K562 (cell line): ENCODE results near the gene VPS9D1. TPM values are rescaled to one million over a fixed set of nuclear protein-coding genes. Genes with fewer than 3 reads are reported as not detected.

ENCODE experiments used
- ATAC-seq: fragments of 200-7000 bp; cut with Tn5 transposase; 3 replicates; pipeline ENCODE4 v1.9.1; 2020; ENCODE audit warnings: moderate library complexity
- BruUV-seq: library from RNA; stranded (reverse); fragments of 400-500 nt; replicated peaks from 2 replicates; lab custom pipeline; 2021; lab: Mats Ljungman, UMichigan
- CTCF ChIA-PET: fragments of 300-600 bp; formaldehyde crosslinking; extraction: SDS; loops from one replicate; lab custom pipeline; 2021; ENCODE audit warnings: low intra/inter-chr PET ratio; lab: Yijun Ruan, JAX
- POLR2A ChIA-PET: fragments of 300-600, 350-650 bp; sonication (Branson Sonifier 250); formaldehyde crosslinking; extraction: SDS; loops from one replicate; lab custom pipeline; 2021; ENCODE audit warnings: antibody characterized with exemption, inconsistent platforms; lab: Yijun Ruan, JAX
- DNase-seq, 4 experiments: peaks; one replicate each; pipeline versions ENCODE4 v3.0.0 to v3.0.0-alpha.2; 2011 to 2018; ENCODE audit warnings: low spot score in 3 of 4, mixed read lengths in 3 of 4; ENCODE audit errors: extremely low read depth in 1 of 4
- FAIRE-seq: peaks from 2 replicates; lab custom pipeline; 2011; peaks lifted over from hg19 to GRCh38; lab: Jason Lieb, UNC
- H2AFZ ChIP-seq: 2 replicates; pipeline ENCODE4 v1.6.0; 2011; ENCODE audit warnings: low read depth, low read length, control low read depth, inconsistent platforms
- H3K27ac ChIP-seq: fragments of 200-600 bp; 3 replicates; pipeline ENCODE4 v1.8.0; 2011; ENCODE audit warnings: low read depth, mild to moderate bottlenecking, control low read depth, inconsistent platforms, low read length, moderate library complexity, mixed read lengths; ENCODE audit errors: extremely low read depth
- H3K27me3 ChIP-seq, 2 experiments: fragments of 300-600 bp in 1 of 2; 2 replicates in 1 of 2; 3 replicates in 1 of 2; pipeline versions ENCODE4 v1.6.0 to v1.8.0; 2011; ENCODE audit warnings: inconsistent platforms in 2 of 2, low read length in 2 of 2, mild to moderate bottlenecking in 1 of 2, mixed read lengths in 1 of 2, moderate library complexity in 1 of 2; ENCODE audit not compliant: control insufficient read depth in 2 of 2, insufficient read depth in 2 of 2
- H3K36me3 ChIP-seq: fragments of 300-600 bp; 3 replicates; pipeline ENCODE4 v1.8.0; 2011; ENCODE audit warnings: mild to moderate bottlenecking, low read length, inconsistent platforms; ENCODE audit not compliant: control insufficient read depth, insufficient read depth
- H3K4me1 ChIP-seq, 2 experiments: fragments of 200-600 bp in 1 of 2; replicated peaks in 1 of 2; 2 replicates in 1 of 2; 3 replicates in 1 of 2; pipeline versions ENCODE4 v1.5.1 to v1.8.0; 2011; ENCODE audit warnings: inconsistent platforms in 2 of 2, low read length in 2 of 2, mild to moderate bottlenecking in 1 of 2, mixed read lengths in 1 of 2, moderate library complexity in 1 of 2; ENCODE audit not compliant: control insufficient read depth in 2 of 2, insufficient read depth in 2 of 2
- H3K4me2 ChIP-seq: 2 replicates; pipeline ENCODE4 v1.6.1; 2011; ENCODE audit warnings: low read length, control low read depth, inconsistent platforms, mixed read lengths; ENCODE audit not compliant: insufficient read depth
- H3K4me3 ChIP-seq: fragments of 200-600 bp; sonication (generic), shearing (Covaris generic); 2 replicates; pipeline ENCODE4 v1.5.1; 2016; ENCODE audit warnings: control low read depth, inconsistent platforms
- H3K79me2 ChIP-seq: fragments of 200-600 bp; 3 replicates; pipeline ENCODE4 v1.8.0; 2011; ENCODE audit warnings: low read length, inconsistent platforms; ENCODE audit not compliant: control insufficient read depth, insufficient read depth
- H3K9ac ChIP-seq, 2 experiments: 2 replicates each; pipeline versions ENCODE4 v1.6.0 to v1.6.1; 2011; ENCODE audit warnings: low read depth in 2 of 2, low read length in 2 of 2, control low read depth in 1 of 2, inconsistent platforms in 1 of 2, mild to moderate bottlenecking in 1 of 2, mixed read lengths in 1 of 2; ENCODE audit not compliant: insufficient read depth in 1 of 2
- H3K9me1 ChIP-seq: one replicate; pipeline ENCODE4 v1.6.0; 2011; ENCODE audit warnings: inconsistent platforms, mild to moderate bottlenecking, low read length, moderate library complexity; ENCODE audit not compliant: control insufficient read depth, insufficient read depth
- H3K9me3 ChIP-seq: replicated peaks from 2 replicates; pipeline ENCODE4 v1.5.1; 2011; ENCODE audit warnings: low read depth, low read length, inconsistent platforms; ENCODE audit not compliant: control insufficient read depth, insufficient read depth
- H4K20me1 ChIP-seq: replicated peaks from 2 replicates; pipeline ENCODE4 v1.6.1; 2011; ENCODE audit warnings: low read length, inconsistent platforms, mixed read lengths; ENCODE audit not compliant: control insufficient read depth, insufficient read depth
- ARHGAP35 ChIP-seq: fragments of 450-650 bp; IDR thresholded peaks from 2 replicates; pipeline ENCODE4 v1.6.1; 2018; ENCODE audit not compliant: partially characterized antibody
- BCOR ChIP-seq: fragments of 450-650 bp; IDR thresholded peaks from 2 replicates; pipeline ENCODE4 v1.6.1; 2016
- CBX1 ChIP-seq: sonication (generic); IDR thresholded peaks from 2 replicates; pipeline ENCODE4 v1.6.1; 2016; ENCODE audit warnings: antibody characterized with exemption, low read depth, mild to moderate bottlenecking
- DDX20 ChIP-seq: fragments of 450-650 bp; IDR thresholded peaks from 2 replicates; pipeline ENCODE4 v1.6.1; 2016; ENCODE audit warnings: missing genetic modification characterization, low read depth, mild to moderate bottlenecking, missing compliant biosample characterization, moderate library complexity
- KAT8 ChIP-seq: fragments of 450-650 bp; IDR thresholded peaks from 2 replicates; pipeline ENCODE4 v1.6.1; 2016; ENCODE audit warnings: low read depth, mild to moderate bottlenecking
- KLF13 ChIP-seq: fragments of 450-650 bp; IDR thresholded peaks from 2 replicates; pipeline ENCODE4 v1.6.1; 2016; ENCODE audit warnings: missing genetic modification characterization, low read depth, mild to moderate bottlenecking, missing compliant biosample characterization, moderate library complexity, borderline replicate concordance
- MYNN ChIP-seq, 2 experiments: sonication (generic); formaldehyde crosslinking in 1 of 2; IDR thresholded peaks; 2 replicates each; pipeline versions ENCODE4 v1.5.0 to v1.6.1; 2016 to 2020; ENCODE audit warnings: antibody characterized with exemption in 1 of 2, missing genetic modification reagents in 1 of 2
- NCOA1 ChIP-seq: fragments of 450-650 bp; IDR thresholded peaks from 2 replicates; pipeline ENCODE4 v1.6.1; 2016; ENCODE audit warnings: low read depth
- POLR2A ChIP-seq: fragments of 450-650 bp; conservative IDR thresholded peaks from 2 replicates; pipeline ENCODE4 v1.6.1; 2016
- POLR2AphosphoS5 ChIP-seq: IDR thresholded peaks from 2 replicates; pipeline ENCODE4 v1.6.1; 2011; ENCODE audit warnings: mild to moderate bottlenecking, low read depth, low read length, moderate library complexity; ENCODE audit not compliant: control insufficient read depth, insufficient read depth
- POLR2G ChIP-seq: fragments of 200-400 bp; formaldehyde crosslinking; IDR thresholded peaks from 2 replicates; pipeline ENCODE4 v1.6.1; 2017; ENCODE audit warnings: low read depth, mild to moderate bottlenecking, antibody characterized with exemption, low read length, moderate library complexity
- RAD51 ChIP-seq: fragments of 450-650 bp; IDR thresholded peaks from 2 replicates; pipeline ENCODE4 v1.7.1; 2016; ENCODE audit warnings: low read depth, mild to moderate bottlenecking, borderline replicate concordance
- RBM22 ChIP-seq: fragments of 200-400 bp; formaldehyde crosslinking; IDR thresholded peaks from 2 replicates; pipeline ENCODE4 v1.6.1; 2018; ENCODE audit warnings: low read length, low read depth; ENCODE audit not compliant: poor library complexity, severe bottlenecking
- RBM39 ChIP-seq: fragments of 200-400 bp; formaldehyde crosslinking; optimal IDR thresholded peaks from 2 replicates; pipeline ENCODE3; 2018; ENCODE audit warnings: low read depth, low read length
- SMARCA5 ChIP-seq: fragments of 450-650 bp; IDR thresholded peaks from 2 replicates; pipeline ENCODE4 v1.6.1; 2016
- SMARCB1 ChIP-seq: IDR thresholded peaks from 2 replicates; pipeline ENCODE4 v1.6.1; 2011; ENCODE audit warnings: improper control_type of control experiment, low read depth; ENCODE audit not compliant: insufficient read length
- SNRNP70 ChIP-seq: fragments of 200-400 bp; formaldehyde crosslinking; optimal IDR thresholded peaks from 2 replicates; pipeline ENCODE3; 2017; ENCODE audit warnings: low read depth, low read length
- WHSC1 ChIP-seq: IDR thresholded peaks from one replicate; pipeline ENCODE4 v1.6.1; 2012; ENCODE audit warnings: low read length, control low read depth, inconsistent platforms
- XRCC4 ChIP-seq: IDR thresholded peaks from one replicate; pipeline ENCODE4 v1.6.1; 2011; ENCODE audit not compliant: insufficient read depth, insufficient read length; ENCODE audit errors: extremely low read depth
- ZKSCAN3 ChIP-seq: fragments of 250-450 bp; sonication (Bioruptor Pico); IDR thresholded peaks from 2 replicates; pipeline ENCODE4 v1.4.0; 2020
- WGBS: fragments of 100-300 bp; shearing (Covaris generic); methylation state at CpG from one replicate; pipeline ENCODE4 v1.1.6; 2016; ENCODE audit warnings: low coverage, mixed read lengths; ENCODE audit not compliant: insufficient coverage; ENCODE audit errors: missing lambda C conversion rate; 5-methylcytosine and 5-hydroxymethylcytosine counted together
- in situ Hi-C: fragments of 300-500 bp; cut with MboI; formaldehyde crosslinking; loops from 4 replicates; pipeline ENCODE4 v1.15.0; 2018; ENCODE audit warnings: inconsistent platforms, mixed read lengths
- intact Hi-C: fragments of 100-400 bp; cut with micrococcal nuclease; formaldehyde crosslinking; loops from 2 replicates; pipeline ENCODE4 v1.14.2; 2022
- polyA plus RNA-seq, 8 experiments: library from polyadenylated mRNA; depleted of rRNA in 4 of 8; stranded (reverse) in 5 of 8; unstranded in 3 of 8; fragments of >200 nt; fragmentation: Nextera tagmentation in 2 of 8; fragmentation: Illumina TruSeq in 1 of 8; extraction: Ambion mirVana in 2 of 8; extraction: Trizol in 1 of 8; gene quantifications; 2 replicates each; pipeline versions ENCODE4 v1.2.1 to v1.2.3, GENCODE V29; 2011 to 2014; ENCODE audit warnings: inconsistent platforms in 1 of 8, missing spikeins in 1 of 8
- total RNA-seq, 7 experiments: library from RNA; depleted of rRNA in 6 of 7; stranded (reverse); fragments of >200 nt in 6 of 7; fragmentation: Illumina TruSeq in 2 of 7; extraction: Trizol in 2 of 7; gene quantifications; 2 replicates each; pipeline versions ENCODE4 v1.2.1 to v1.2.3, GENCODE V29; 2011 to 2021; ENCODE audit warnings: low replicate concordance in 1 of 7
- TF ChIP-seq, protein P1 (sequence below): sonication (generic); formaldehyde crosslinking; IDR thresholded peaks from 2 replicates; pipeline ENCODE4 v1.8.1; 2023; ENCODE audit warnings: mild to moderate bottlenecking, missing genetic modification reagents, moderate library complexity
- TF ChIP-seq, protein P2 (sequence below): sonication (generic); formaldehyde crosslinking; IDR thresholded peaks from 2 replicates; pipeline ENCODE4 v1.8.1; 2022; ENCODE audit warnings: missing genetic modification reagents

The VPS9D1 gene
- total and polyA plus RNA-seq, 9 of the 15 experiments (the other 6 are each of a cell fraction or from before 2014, with no cell fraction given) = 0.33 to 3.1 (median 1.1) TPM

DNA sequence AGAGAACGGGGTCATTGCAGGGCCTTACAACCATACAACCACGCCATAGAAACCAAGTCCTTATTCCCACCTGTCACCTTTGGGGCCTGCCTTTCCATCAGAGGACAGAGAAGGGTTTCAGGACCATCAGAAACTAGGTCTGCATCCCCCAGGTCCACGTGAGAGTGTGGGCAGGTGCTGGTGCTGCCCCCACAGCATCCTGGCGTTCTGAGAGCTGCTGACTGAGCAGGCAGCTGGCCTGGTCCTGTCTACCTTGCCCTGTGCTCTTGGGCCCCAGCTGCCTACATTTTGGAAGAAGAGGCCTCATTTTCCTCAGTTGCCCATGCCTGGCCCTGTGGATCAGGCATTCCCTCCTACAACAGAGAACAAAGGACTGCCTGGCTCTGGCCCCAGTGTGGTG is 22.2 kb upstream of the VPS9D1 start (continued):
- TF ChIP-seq KLF13 (tag) (no peak), ZKSCAN3 (CRISPR knock-in tag) (no peak), RAD51 (no peak), RBM39 (no peak)

DNA sequence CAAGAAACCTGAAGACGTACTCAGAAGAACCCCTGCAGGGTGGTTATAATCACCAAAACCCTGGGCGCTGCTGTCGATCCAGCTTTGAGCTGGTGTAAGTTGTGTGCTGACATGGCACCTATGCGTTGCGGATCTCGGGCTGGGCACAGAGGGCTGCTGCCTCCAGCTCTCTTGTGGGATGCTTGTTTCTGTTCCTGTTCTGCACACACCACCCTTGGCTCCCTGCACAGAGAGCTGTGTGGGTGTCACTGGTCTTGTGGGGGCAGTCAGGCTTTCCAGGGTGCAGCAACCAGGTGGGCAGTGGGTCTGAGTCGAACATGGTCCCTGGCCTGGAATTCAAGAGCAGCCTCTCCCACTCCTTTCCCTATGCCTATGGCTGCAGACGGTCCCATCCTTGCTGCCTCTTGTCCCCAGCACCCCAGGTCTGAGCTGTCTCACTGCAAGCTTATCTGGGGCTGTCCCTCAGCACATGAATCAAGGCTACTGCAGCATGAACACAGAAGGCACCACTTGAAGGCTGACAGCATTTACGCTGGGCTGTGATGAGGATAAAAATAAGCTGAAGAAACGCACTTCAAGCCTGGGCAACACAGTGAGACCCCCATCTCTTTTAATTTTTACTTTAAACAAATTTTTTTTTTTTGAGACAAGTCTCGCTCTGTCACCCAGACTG is 20.8 kb upstream of the VPS9D1 start:
- Histone ChIP-seq H3K4me2 (no peak overlapping the region), H3K4me3 (no peak overlapping the region), H3K9me1 (no peaks in the 10 kb centered on the region), H3K36me3 (peaks cover 94% of the 10 kb centered on the region), H3K79me2 (0 out of 3 replicates have a peak, but pooled peaks cover 3% of the 10 kb centered on the region), H4K20me1 (peaks cover 6% of the 10 kb centered on the region; the same call in 1 of the 2 replicates), H3K9me3 (no peaks in the 10 kb centered on the region), H3K27ac (no peak overlapping the region), H2AFZ (no peak overlapping the region), H3K9ac (0 out of 4 replicates have a peak overlapping the region, but pooled peaks of 1 of the 2 experiments have one; percentile 42), H3K27me3 (no peaks in the 10 kb centered on the region), H3K4me1 (0 out of 5 replicates have a peak, but pooled peaks cover 0 to 4% of the 10 kb centered on the region in 2 experiments)
- WGBS = 88% methylated on average over 11 of the region's 11 CpGs
- peak; percentile 22 for ATAC-seq
- intact Hi-C loops = no loop called here
- CTCF ChIA-PET = no interaction called here
- in situ Hi-C loops = no loop called here
- POLR2A ChIA-PET = interaction anchor here (0.7 to 5.4 kb wide), 9 partner anchors 8 to 120 kb away, joined by 3 to 37 read pairs (median 4); no protein-coding TSS in a partner anchor
- DNase-seq = no peak
- FAIRE-seq = no peak
- BruUV-seq = no TSS peak
- TF ChIP-seq DDX20 (no peak), SMARCA5 (no peak), BCOR (no peak), ARHGAP35 (no peak), POLR2AphosphoS5 (peak; percentile 65; the same call in 1 of the 2 replicates), POLR2G (peak; percentile 71; the same call in 1 of the 2 replicates), SNRNP70 (peak; percentile 83), CBX1 (0 out of 2 replicates have a peak, but pooled peaks have one; percentile 22), RBM22 (peak; percentile 85), XRCC4 (no peak), WHSC1 (no peak), POLR2A (peak; percentile 59), NCOA1 (no peak), KAT8 (no peak), MYNN (IDR thresholded peaks at IDR 0.05) (peak; percentile 33; the same call in 1 of the 2 replicates), MYNN (CRISPR knock-in tag; IDR thresholded peaks at IDR 0.05) (no peak), SMARCB1 (no peak)
- TF ChIP-seq, protein P1, sequence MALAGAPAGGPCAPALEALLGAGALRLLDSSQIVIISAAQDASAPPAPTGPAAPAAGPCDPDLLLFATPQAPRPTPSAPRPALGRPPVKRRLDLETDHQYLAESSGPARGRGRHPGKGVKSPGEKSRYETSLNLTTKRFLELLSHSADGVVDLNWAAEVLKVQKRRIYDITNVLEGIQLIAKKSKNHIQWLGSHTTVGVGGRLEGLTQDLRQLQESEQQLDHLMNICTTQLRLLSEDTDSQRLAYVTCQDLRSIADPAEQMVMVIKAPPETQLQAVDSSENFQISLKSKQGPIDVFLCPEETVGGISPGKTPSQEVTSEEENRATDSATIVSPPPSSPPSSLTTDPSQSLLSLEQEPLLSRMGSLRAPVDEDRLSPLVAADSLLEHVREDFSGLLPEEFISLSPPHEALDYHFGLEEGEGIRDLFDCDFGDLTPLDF = no peak
- TF ChIP-seq, protein P2, sequence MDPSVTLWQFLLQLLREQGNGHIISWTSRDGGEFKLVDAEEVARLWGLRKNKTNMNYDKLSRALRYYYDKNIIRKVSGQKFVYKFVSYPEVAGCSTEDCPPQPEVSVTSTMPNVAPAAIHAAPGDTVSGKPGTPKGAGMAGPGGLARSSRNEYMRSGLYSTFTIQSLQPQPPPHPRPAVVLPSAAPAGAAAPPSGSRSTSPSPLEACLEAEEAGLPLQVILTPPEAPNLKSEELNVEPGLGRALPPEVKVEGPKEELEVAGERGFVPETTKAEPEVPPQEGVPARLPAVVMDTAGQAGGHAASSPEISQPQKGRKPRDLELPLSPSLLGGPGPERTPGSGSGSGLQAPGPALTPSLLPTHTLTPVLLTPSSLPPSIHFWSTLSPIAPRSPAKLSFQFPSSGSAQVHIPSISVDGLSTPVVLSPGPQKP (CRISPR knock-in tag) = no peak
